DND-41 (cell line): ENCODE results near the gene NEB.

ENCODE experiments used
- CTCF ChIP-seq: IDR thresholded peaks from 2 replicates; pipeline ENCODE4 v1.5.1; 2012; ENCODE audit warnings: borderline replicate concordance, low read length, moderate library complexity, mild to moderate bottlenecking; ENCODE audit not compliant: poor library complexity, severe bottlenecking; ENCODE audit errors: extremely low read depth
- EZH2 ChIP-seq: IDR thresholded peaks from 3 replicates; pipeline ENCODE4 v1.6.1; 2012; ENCODE audit warnings: borderline replicate concordance, low read depth, mild to moderate bottlenecking, moderate library complexity, low read length, inconsistent platforms; ENCODE audit not compliant: severe bottlenecking

GRCh38 chr2:151781642-151782041, 47.4 kb upstream of the NEB start:
- TF ChIP-seq CTCF, result no peak
- TF ChIP-seq EZH2, result no peak
